HEK293 (cell line): Measurements from ENCODE around the gene DUSP10.

Experiments used
- CTCF ChIP-seq: fragments of 450-650 bp; formaldehyde crosslinking; IDR thresholded peaks from 2 replicates; pipeline ENCODE4 v1.5.1; 2016; ENCODE audit warnings: missing biosample characterization, missing genetic modification characterization
- ZBTB7A ChIP-seq: fragments of 450-650 bp; formaldehyde crosslinking; IDR thresholded peaks from 2 replicates; pipeline ENCODE4 v1.5.1; 2016; ENCODE audit warnings: low read depth, missing biosample characterization, missing genetic modification characterization
- ZNF133 ChIP-seq: fragments of 450-650 bp; formaldehyde crosslinking; IDR thresholded peaks from 2 replicates; pipeline ENCODE4 v1.5.1; 2016; ENCODE audit warnings: missing biosample characterization, missing genetic modification characterization
- ZNF184 ChIP-seq: fragments of 450-650 bp; IDR thresholded peaks from 2 replicates; pipeline ENCODE4 v1.5.1; 2018; ENCODE audit warnings: missing biosample characterization, mild to moderate bottlenecking, missing genetic modification characterization
- ZNF223 ChIP-seq: fragments of 450-650 bp; formaldehyde crosslinking; IDR thresholded peaks from 2 replicates; pipeline ENCODE4 v1.5.1; 2016; ENCODE audit warnings: missing biosample characterization, missing genetic modification characterization
- ZNF239 ChIP-seq: fragments of 450-650 bp; formaldehyde crosslinking; IDR thresholded peaks from 2 replicates; pipeline ENCODE4 v1.5.1; 2016; ENCODE audit warnings: missing biosample characterization, missing genetic modification characterization
- ZNF274 ChIP-seq, 2 experiments: fragments of 200-500 bp in 1 of 2; fragments of 450-650 bp in 1 of 2; sonication (Bioruptor generic) in 1 of 2; formaldehyde crosslinking in 1 of 2; IDR thresholded peaks; 2 replicates each; pipeline versions ENCODE4 v1.5.1 to v1.6.1; 2014 to 2016; ENCODE audit warnings: borderline replicate concordance in 1 of 2, inconsistent platforms in 1 of 2, low read length in 1 of 2, missing biosample characterization in 1 of 2, missing genetic modification characterization in 1 of 2
- ZNF292 ChIP-seq: fragments of 450-650 bp; formaldehyde crosslinking; IDR thresholded peaks from 2 replicates; pipeline ENCODE4 v1.5.1; 2016; ENCODE audit warnings: low read depth, missing biosample characterization, missing genetic modification characterization, borderline replicate concordance
- ZNF658 ChIP-seq: fragments of 450-650 bp; formaldehyde crosslinking; IDR thresholded peaks from 2 replicates; pipeline ENCODE4; 2016; ENCODE audit warnings: missing biosample characterization, missing genetic modification characterization
- TF ChIP-seq, protein P1 (sequence below): fragments of 450-650 bp; formaldehyde crosslinking; IDR thresholded peaks from 2 replicates; pipeline ENCODE4 v1.5.1; 2016; ENCODE audit warnings: missing biosample characterization, missing genetic modification characterization, low read depth
- TF ChIP-seq, protein P2 (sequence below): fragments of 450-650 bp; IDR thresholded peaks from 2 replicates; pipeline ENCODE4 v1.5.1; 2018; ENCODE audit warnings: missing biosample characterization, mild to moderate bottlenecking, missing genetic modification characterization

- no peak for TF ChIP-seq ZBTB7A (tag by site-specific recombination)
- TF ChIP-seq, protein P1, sequence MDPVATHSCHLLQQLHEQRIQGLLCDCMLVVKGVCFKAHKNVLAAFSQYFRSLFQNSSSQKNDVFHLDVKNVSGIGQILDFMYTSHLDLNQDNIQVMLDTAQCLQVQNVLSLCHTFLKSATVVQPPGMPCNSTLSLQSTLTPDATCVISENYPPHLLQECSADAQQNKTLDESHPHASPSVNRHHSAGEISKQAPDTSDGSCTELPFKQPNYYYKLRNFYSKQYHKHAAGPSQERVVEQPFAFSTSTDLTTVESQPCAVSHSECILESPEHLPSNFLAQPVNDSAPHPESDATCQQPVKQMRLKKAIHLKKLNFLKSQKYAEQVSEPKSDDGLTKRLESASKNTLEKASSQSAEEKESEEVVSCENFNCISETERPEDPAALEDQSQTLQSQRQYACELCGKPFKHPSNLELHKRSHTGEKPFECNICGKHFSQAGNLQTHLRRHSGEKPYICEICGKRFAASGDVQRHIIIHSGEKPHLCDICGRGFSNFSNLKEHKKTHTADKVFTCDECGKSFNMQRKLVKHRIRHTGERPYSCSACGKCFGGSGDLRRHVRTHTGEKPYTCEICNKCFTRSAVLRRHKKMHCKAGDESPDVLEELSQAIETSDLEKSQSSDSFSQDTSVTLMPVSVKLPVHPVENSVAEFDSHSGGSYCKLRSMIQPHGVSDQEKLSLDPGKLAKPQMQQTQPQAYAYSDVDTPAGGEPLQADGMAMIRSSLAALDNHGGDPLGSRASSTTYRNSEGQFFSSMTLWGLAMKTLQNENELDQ (tag by site-specific recombination), result no peak
- TF ChIP-seq CTCF (tag by site-specific recombination), result no peak
- TF ChIP-seq ZNF184, result no peak
- no peak for TF ChIP-seq ZNF658 (tag by site-specific recombination)
- TF ChIP-seq, protein P2, sequence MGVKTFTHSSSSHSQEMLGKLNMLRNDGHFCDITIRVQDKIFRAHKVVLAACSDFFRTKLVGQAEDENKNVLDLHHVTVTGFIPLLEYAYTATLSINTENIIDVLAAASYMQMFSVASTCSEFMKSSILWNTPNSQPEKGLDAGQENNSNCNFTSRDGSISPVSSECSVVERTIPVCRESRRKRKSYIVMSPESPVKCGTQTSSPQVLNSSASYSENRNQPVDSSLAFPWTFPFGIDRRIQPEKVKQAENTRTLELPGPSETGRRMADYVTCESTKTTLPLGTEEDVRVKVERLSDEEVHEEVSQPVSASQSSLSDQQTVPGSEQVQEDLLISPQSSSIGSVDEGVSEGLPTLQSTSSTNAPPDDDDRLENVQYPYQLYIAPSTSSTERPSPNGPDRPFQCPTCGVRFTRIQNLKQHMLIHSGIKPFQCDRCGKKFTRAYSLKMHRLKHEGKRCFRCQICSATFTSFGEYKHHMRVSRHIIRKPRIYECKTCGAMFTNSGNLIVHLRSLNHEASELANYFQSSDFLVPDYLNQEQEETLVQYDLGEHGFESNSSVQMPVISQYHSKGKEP (tag by site-specific recombination), result no peak
- TF ChIP-seq ZNF292 (tag by site-specific recombination), result no peak
- TF ChIP-seq ZNF274 (IDR thresholded peaks at IDR 0.05; ENCODE audit: low read length), result no peak
- no peak for TF ChIP-seq ZNF274 (tag by site-specific recombination; IDR thresholded peaks at IDR 0.05; ENCODE audit: borderline replicate concordance)
- peak; percentile 77 for TF ChIP-seq ZNF133 (tag by site-specific recombination)
- TF ChIP-seq ZNF223 (tag by site-specific recombination), result no peak
- TF ChIP-seq ZNF239 (tag by site-specific recombination), result no peak
Observed at GRCh38 chr1:221723018-221723847, 18.7 kb downstream of the DUSP10 start.
